Endothelial cell (in vitro differentiated cells): ENCODE data around the gene DIMT1. TPM values are rescaled to one million over a fixed set of nuclear protein-coding genes. Genes with fewer than 3 reads are reported as not detected.

Experiments used
- DNase-seq: peaks from one replicate; pipeline ENCODE4 v3.0.0; 2021; ENCODE audit warnings: low spot score
- H3K27ac Mint-ChIP-seq: one replicate; pipeline ENCODE4 v1.8.0; 2021; ENCODE audit warnings: mixed read lengths, inconsistent platforms; ENCODE audit not compliant: unreplicated experiment
- H3K27me3 Mint-ChIP-seq: one replicate; pipeline ENCODE4 v1.8.0; 2021; ENCODE audit warnings: mild to moderate bottlenecking, moderate library complexity, mixed read lengths, inconsistent platforms; ENCODE audit not compliant: unreplicated experiment
- H3K36me3 Mint-ChIP-seq: one replicate; pipeline ENCODE4 v1.8.0; 2021; ENCODE audit warnings: mild to moderate bottlenecking, low read depth, mixed read lengths, inconsistent platforms; ENCODE audit not compliant: unreplicated experiment
- H3K4me1 Mint-ChIP-seq: one replicate; pipeline ENCODE4 v1.8.0; 2021; ENCODE audit warnings: mild to moderate bottlenecking, mixed read lengths, inconsistent platforms; ENCODE audit not compliant: unreplicated experiment
- H3K4me3 Mint-ChIP-seq: one replicate; pipeline ENCODE4 v1.8.0; 2021; ENCODE audit warnings: mild to moderate bottlenecking, mixed read lengths, inconsistent platforms; ENCODE audit not compliant: unreplicated experiment
- H3K9me3 Mint-ChIP-seq: one replicate; pipeline ENCODE4 v1.8.0; 2021; ENCODE audit warnings: mixed read lengths, inconsistent platforms; ENCODE audit not compliant: unreplicated experiment
- total RNA-seq: library from RNA; stranded (reverse); fragmentation: NEBNext Ultra II Directional; extraction: Animal tissue kit (Norgen Biotek cat#: 25700); gene quantifications from one replicate; pipeline ENCODE4 v1.2.1, GENCODE V29; 2021; ENCODE audit not compliant: unreplicated experiment
- TF ChIP-seq, protein P1 (sequence below): fragments of 200-600 bp; sonication (generic); IDR thresholded peaks from one replicate; pipeline ENCODE4 v1.5.0; 2021; ENCODE audit warnings: antibody characterized with exemption; ENCODE audit not compliant: unreplicated experiment

DIMT1 gene
- total RNA-seq, 1 donor from 2014 or later: 23.2 TPM

DNA sequence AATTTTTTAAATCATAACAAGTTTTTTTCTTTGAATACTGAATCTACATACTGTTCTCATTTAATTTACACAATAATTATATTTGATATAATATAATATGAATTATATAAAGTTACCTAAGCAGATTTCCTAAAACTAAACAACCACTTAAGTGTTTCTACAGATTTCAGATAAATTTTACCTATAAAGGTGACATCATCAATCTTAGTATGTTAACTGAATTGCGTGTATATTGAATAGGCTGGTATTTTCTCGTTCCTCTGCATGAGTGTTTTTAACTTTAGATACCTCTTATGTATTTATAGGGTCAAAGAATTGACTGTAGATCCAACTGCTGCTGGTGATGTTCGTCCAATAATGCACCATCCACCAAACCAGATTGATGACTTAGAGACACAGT lies 30.3 kb downstream of the DIMT1 start:
- Mint-ChIP-seq H3K36me3 (peaks cover 16% of the 10 kb centered on the region), H3K27ac (no peak overlapping the region), H3K9me3 (no peaks in the 10 kb centered on the region), H3K4me3 (no peak overlapping the region), H3K4me1 (no peaks in the 10 kb centered on the region), H3K27me3 (no peaks in the 10 kb centered on the region)
- TF ChIP-seq, protein P1, sequence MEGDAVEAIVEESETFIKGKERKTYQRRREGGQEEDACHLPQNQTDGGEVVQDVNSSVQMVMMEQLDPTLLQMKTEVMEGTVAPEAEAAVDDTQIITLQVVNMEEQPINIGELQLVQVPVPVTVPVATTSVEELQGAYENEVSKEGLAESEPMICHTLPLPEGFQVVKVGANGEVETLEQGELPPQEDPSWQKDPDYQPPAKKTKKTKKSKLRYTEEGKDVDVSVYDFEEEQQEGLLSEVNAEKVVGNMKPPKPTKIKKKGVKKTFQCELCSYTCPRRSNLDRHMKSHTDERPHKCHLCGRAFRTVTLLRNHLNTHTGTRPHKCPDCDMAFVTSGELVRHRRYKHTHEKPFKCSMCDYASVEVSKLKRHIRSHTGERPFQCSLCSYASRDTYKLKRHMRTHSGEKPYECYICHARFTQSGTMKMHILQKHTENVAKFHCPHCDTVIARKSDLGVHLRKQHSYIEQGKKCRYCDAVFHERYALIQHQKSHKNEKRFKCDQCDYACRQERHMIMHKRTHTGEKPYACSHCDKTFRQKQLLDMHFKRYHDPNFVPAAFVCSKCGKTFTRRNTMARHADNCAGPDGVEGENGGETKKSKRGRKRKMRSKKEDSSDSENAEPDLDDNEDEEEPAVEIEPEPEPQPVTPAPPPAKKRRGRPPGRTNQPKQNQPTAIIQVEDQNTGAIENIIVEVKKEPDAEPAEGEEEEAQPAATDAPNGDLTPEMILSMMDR: no peak
- no peak for DNase-seq

DNA sequence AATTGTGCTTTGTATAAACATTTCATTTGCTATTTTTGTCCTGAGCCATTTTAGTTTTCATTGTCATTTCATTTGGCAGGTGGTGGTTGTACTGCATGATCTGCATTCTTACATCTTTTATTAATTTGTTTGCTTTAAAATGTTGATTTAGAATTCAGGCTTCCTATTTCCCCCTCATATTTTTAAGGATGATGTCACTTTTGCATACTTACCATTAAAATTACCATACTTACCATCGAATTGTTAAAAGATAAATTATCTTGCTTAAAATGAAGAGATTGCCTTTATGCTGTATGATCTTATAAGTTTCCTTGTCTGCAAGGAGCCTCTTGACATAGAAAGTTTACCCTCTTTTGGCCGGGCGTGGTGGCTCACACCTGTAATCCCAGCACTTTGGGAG lies 31.1 kb downstream of the DIMT1 start:
- TF ChIP-seq, protein P1: no peak
- Mint-ChIP-seq H3K36me3 (peaks cover 16% of the 10 kb centered on the region), H3K4me3 (no peak overlapping the region), H3K9me3 (no peaks in the 10 kb centered on the region), H3K27me3 (no peaks in the 10 kb centered on the region), H3K27ac (no peak overlapping the region), H3K4me1 (no peaks in the 10 kb centered on the region)
- DNase-seq: no peak

DNA sequence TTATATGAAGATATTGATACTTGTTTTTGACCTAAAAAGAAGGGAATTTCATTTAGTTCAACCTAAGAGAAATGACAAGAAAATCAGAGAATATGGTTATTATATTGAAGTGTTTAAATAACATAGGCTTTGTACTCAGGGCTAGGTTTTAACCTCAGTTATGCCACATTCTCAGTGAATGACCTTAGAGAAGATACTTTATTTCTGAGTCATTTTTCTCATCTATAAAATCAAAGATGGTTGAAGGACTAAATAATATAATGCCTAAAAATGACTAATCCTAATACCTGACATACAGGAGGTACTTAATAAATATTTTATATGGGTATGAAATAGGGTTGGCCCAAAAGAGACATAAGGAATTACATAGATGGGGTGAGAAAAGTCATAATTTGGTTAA lies 32.3 kb downstream of the DIMT1 start:
- Mint-ChIP-seq H3K27me3 (no peaks in the 10 kb centered on the region), H3K36me3 (peaks cover 21% of the 10 kb centered on the region)

DNA sequence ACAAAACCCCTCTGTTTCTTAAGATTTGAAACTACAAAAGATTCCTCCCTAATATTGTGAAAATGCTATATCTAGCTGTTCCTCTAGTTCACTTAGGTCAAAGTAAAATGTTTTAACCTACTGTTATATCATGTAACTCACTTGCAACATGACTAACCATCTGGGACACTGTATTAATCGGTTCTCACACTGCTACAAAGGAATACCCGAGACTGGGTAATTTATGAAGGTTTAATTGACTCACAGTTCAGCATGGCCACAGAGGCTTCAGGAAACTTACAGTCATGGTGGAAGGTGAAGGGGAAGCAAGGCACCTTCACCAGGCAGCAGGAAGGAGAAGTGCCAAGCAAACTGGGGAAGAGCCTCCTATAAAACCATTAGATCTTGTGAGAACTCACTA lies 34.7 kb downstream of the DIMT1 start:
- H3K27me3 Mint-ChIP-seq: no peaks in the 10 kb centered on the region
- H3K4me1 Mint-ChIP-seq: peaks cover 3% of the 10 kb centered on the region
- TF ChIP-seq, protein P1: no peak
- no peaks in the 10 kb centered on the region for H3K9me3 Mint-ChIP-seq
- H3K27ac Mint-ChIP-seq: no peak overlapping the region
- H3K36me3 Mint-ChIP-seq: peaks cover 22% of the 10 kb centered on the region
- DNase-seq: no peak
- no peak overlapping the region for H3K4me3 Mint-ChIP-seq

More for the DNA sequence above, 32.3 kb downstream of the DIMT1 start:
- DNase-seq: no peak
- no peaks in the 10 kb centered on the region for H3K9me3 Mint-ChIP-seq
- TF ChIP-seq, protein P1: no peak
- no peak overlapping the region for H3K27ac Mint-ChIP-seq
- peaks cover 3% of the 10 kb centered on the region for H3K4me1 Mint-ChIP-seq
- H3K4me3 Mint-ChIP-seq: no peak overlapping the region

DNA sequence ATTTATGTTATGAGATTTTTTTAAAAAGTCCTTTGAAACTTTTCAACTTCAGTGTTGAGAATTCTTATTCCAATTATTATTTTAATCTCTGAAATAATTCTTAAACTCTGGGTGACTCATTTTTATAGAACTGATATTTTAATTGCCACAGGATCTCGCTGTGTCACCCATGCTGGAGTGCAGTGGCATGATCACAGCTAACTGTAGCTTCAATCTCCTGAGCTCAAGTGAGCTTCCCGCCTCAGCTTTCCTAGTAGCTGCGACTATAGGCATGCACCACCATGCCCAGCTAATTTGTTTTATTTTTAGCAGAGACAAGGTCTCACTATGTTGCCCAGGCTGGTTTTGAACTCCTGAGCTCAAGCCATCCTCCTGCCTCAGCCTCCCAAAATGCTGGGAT lies 41.0 kb downstream of the DIMT1 start:
- H3K36me3 Mint-ChIP-seq: peaks cover 14% of the 10 kb centered on the region
- H3K9me3 Mint-ChIP-seq: no peaks in the 10 kb centered on the region
- DNase-seq: no peak
- H3K4me3 Mint-ChIP-seq: no peak overlapping the region
- TF ChIP-seq, protein P1: no peak
- H3K27me3 Mint-ChIP-seq: no peaks in the 10 kb centered on the region
- no peak overlapping the region for H3K27ac Mint-ChIP-seq
- peaks cover 3% of the 10 kb centered on the region for H3K4me1 Mint-ChIP-seq
